Measurements from ENCODE around the gene NDUFA3.
A peak's percentile ranks its signal among the peaks of the same experiment; 100 is the strongest.
"Not testable (repeated sequence)": the region's sequence is repeated elsewhere in the genome, so short reads cannot be mapped to it uniquely, and the experiment has no call there.

NDUFA3 gene

GRCh38 chr19:54102421-54103169 is at the start of gene NDUFA3:
NDUFA3 (plus strand) TSS chr19:54102855; CDS start chr19:54102879, 24 bp downstream.
- peak; percentile 94 to 95 (median 95) for DNase-seq (ENCODE audit: low read depth in 3 of 3)

- no peak for DNase-seq (ENCODE audit: low read depth in 3 of 3)
Measured at GRCh38 chr19:54062643-54063042, 40.0 kb upstream of the NDUFA3 start.

GRCh38 chr19:54063350-54064116 is 39.1 kb upstream of the NDUFA3 start, which contains the start of gene VSTM1:
VSTM1 (minus strand) TSS chr19:54063897; CDS start chr19:54063777, 120 bp downstream.
- DNase-seq (ENCODE audit: low read depth in 3 of 3): no peak

GRCh38 chr19:54069470-54069869 is 33.2 kb upstream of the NDUFA3 start:
- no peak for DNase-seq (ENCODE audit: low read depth in 3 of 3)

GRCh38 chr19:54073829-54074228 is 28.8 kb upstream of the NDUFA3 start:
- no peak for DNase-seq (ENCODE audit: low read depth in 3 of 3)

GRCh38 chr19:54074851-54075250 is 27.8 kb upstream of the NDUFA3 start:
- DNase-seq (ENCODE audit: low read depth in 3 of 3): no peak

GRCh38 chr19:54077334-54077733 is 25.3 kb upstream of the NDUFA3 start:
- DNase-seq (ENCODE audit: low read depth in 3 of 3): no peak

GRCh38 chr19:54081032-54081431 is 21.6 kb upstream of the NDUFA3 start, which contains the start of gene TARM1:
TARM1 (minus strand) TSS chr19:54081365; CDS start chr19:54081340, 25 bp downstream.
- no peak for DNase-seq (ENCODE audit: low read depth in 3 of 3)

- no peak for DNase-seq (ENCODE audit: low read depth in 3 of 3)
Measured at GRCh38 chr19:54084410-54084809, 18.2 kb upstream of the NDUFA3 start.

- DNase-seq (ENCODE audit: low read depth in 3 of 3): no peak
Measured at GRCh38 chr19:54094426-54095000, 8.1 kb upstream of the NDUFA3 start.

- DNase-seq (ENCODE audit: low read depth in 3 of 3): no peak
Measured at GRCh38 chr19:54095136-54095858, 7.4 kb upstream of the NDUFA3 start.

- DNase-seq (ENCODE audit: low read depth in 3 of 3): peak in 1 of 3 experiments; percentile 43
Measured at GRCh38 chr19:54095859-54096616, 6.6 kb upstream of the NDUFA3 start.

- no peak for DNase-seq (ENCODE audit: low read depth in 3 of 3)
Measured at GRCh38 chr19:54096617-54097106, 6.0 kb upstream of the NDUFA3 start.

GRCh38 chr19:54099190-54099902 is 3.3 kb upstream of the NDUFA3 start:
- no peak for DNase-seq (ENCODE audit: low read depth in 3 of 3)

GRCh38 chr19:54099903-54100255 is 2.8 kb upstream of the NDUFA3 start:
- not testable (repeated sequence) for DNase-seq (ENCODE audit: low read depth in 3 of 3)

GRCh38 chr19:54100561-54100960 is 2.1 kb upstream of the NDUFA3 start, which contains the start of gene OSCAR:
OSCAR (minus strand) TSS chr19:54100803; CDS start chr19:54100792, 11 bp downstream.
- no peak for DNase-seq (ENCODE audit: low read depth in 3 of 3)

GRCh38 chr19:54104998-54105715 is 2.5 kb downstream of the NDUFA3 start:
- no peak for DNase-seq (ENCODE audit: low read depth in 3 of 3)

GRCh38 chr19:54105796-54106195 is 3.1 kb downstream of the NDUFA3 start:
- no peak for DNase-seq (ENCODE audit: low read depth in 3 of 3)

- no peak for DNase-seq (ENCODE audit: low read depth in 3 of 3)
Measured at GRCh38 chr19:54106716-54107115, 4.1 kb downstream of the NDUFA3 start.

All from stimulated activated CD4-positive, alpha-beta T cell treated with anti-CD3 and anti-CD28 coated beads, TNF-alpha, amount 100 ng/mL, for 24 hours (primary cell).